Cardiac fibroblast (primary cell): ENCODE measurements around the gene UBA1.
"Not testable (repeated sequence)": the region's sequence is repeated elsewhere in the genome, so short reads cannot be mapped to it uniquely, and the experiment has no call there.

Experiments used
- DNase-seq, 2 donors: peaks; one replicate each; pipeline versions ENCODE4 v3.0.0 to v3.0.0-alpha.2; 2010; ENCODE audit warnings: low read depth in 2 of 2
- H3K4me3 ChIP-seq, 2 donors: replicated peaks in 1 of 2; 1 replicate in 1 of 2; 2 replicates in 1 of 2; pipeline ENCODE4 v1.5.1; 2011; ENCODE audit warnings: low read depth in 2 of 2, low read length in 2 of 2, mild to moderate bottlenecking in 2 of 2, moderate library complexity in 1 of 2
- CTCF ChIP-seq: IDR thresholded peaks from one replicate; pipeline ENCODE4 v1.5.1; 2011; ENCODE audit warnings: low read depth, mild to moderate bottlenecking, low read length, inconsistent platforms

The UBA1 gene

GRCh38 chrX:47247206-47247998 lies 53.8 kb downstream of the UBA1 start:
- peak in 1 of 2 donors; percentile 39 for DNase-seq
- H3K4me3 ChIP-seq = no peak overlapping the region
- no peak for TF ChIP-seq CTCF

GRCh38 chrX:47247999-47248320 lies 54.3 kb downstream of the UBA1 start:
- no peak for DNase-seq
- no peak for TF ChIP-seq CTCF

GRCh38 chrX:47248576-47248975 lies 54.9 kb downstream of the UBA1 start:
- DNase-seq = no peak
- no peak for TF ChIP-seq CTCF
- H3K4me3 ChIP-seq = no peak overlapping the region

More at GRCh38 chrX:47247999-47248320, 54.3 kb downstream of the UBA1 start:
- no peak overlapping the region for H3K4me3 ChIP-seq

- DNase-seq = no peak
- no peak overlapping the region for H3K4me3 ChIP-seq
- TF ChIP-seq CTCF = no peak
Observed at GRCh38 chrX:47250017-47250347, 56.4 kb downstream of the UBA1 start.

GRCh38 chrX:47257620-47258019 lies 64.0 kb downstream of the UBA1 start:
- H3K4me3 ChIP-seq, DNase-seq: not testable (repeated sequence)
